AG20443 (cell line): ENCODE results near the gene PIR.
A peak's percentile ranks its signal among the peaks of the same experiment; 100 is the strongest.

ENCODE experiments used
- DNase-seq: peaks from one replicate; pipeline ENCODE4 v3.0.0; 2012; ENCODE audit warnings: low spot score, mixed read lengths

Gene PIR

GRCh38 chrX:15418041-15418706 is 75.0 kb downstream of the PIR start:
- DNase-seq: peak; percentile 21

GRCh38 chrX:15416133-15416993 is 76.8 kb downstream of the PIR start:
- DNase-seq: no peak

DNA sequence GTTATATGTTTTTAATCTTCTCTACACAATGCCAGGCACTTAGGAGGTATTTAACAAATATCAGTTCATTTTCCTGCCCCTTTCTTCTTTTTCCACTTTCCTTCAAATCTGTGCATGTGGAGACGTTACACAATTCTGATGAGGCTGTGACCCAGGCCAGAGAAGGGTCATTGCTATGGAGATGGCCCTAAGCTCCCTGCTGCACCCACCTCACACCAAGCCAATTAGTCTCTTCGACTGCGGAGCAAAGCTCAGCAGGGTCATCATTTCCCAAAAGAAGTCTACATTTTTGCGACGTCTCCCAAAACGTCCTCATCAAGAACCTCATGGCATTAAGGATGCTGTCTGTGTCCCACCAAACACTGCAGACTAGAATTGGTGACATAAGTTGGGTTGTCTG is 80.0 kb downstream of the PIR start:
- DNase-seq: no peak

DNA sequence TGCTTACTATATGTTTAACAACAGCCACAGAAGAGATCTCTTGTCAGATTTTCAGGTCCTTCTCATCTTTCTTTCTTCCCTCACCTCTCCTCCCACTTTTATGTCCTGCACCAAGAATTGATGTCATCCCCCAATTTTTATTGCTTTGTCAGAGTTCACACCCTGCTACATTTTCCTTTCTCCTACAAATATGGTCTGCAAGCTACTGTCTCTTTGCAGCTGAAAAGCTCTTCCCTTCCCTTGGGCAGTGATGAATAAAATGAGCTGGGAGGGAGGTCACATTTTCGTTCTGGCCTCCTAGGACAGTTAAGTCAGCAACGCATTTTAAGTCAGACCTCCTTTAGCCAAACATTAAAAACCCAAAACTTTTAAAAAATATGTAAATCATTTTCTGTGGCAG is 82.2 kb downstream of the PIR start:
- DNase-seq: no peak

DNA sequence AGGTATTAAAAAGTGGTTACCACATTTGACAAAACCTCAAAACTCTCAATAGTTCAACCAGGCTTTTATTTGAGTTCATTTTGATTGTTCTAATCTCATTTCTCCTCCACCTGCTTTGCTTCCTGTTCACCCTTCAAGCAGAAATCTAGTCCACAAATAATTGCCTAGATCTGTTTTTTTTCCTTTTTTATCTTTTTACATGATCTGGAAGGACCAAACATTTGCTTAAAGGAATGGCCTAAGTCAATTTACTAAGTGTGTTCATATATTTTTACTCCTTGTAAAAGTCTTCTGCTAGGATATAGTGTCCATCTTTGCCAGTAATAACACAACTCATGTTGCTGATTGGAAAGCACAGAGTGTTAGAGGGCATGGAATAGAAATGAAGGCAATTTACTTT is 82.7 kb downstream of the PIR start:
- no peak for DNase-seq

- peak; percentile 21 for DNase-seq
Measured at GRCh38 chrX:15405846-15406245, 87.3 kb downstream of the PIR start.

GRCh38 chrX:15404401-15405096 is 88.6 kb downstream of the PIR start:
- peak; percentile 47 for DNase-seq

DNA sequence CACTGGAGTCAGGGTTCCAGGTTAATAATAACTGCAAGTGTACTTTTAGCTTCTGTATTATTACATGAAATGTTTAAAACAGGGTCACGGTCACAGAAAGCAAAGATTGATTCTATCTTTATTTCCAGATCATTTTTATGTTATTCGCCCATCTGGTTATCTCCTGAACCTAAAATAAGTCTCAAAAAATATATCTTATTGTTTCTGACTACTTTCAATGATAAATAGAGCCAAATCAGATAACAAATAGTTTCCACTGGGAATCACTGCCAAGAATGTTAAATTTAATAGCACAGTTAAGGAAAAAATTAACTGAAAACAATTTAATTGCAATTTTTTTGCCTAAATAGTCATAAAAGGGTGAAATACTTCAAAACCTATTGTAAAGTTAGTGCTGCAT is 91.8 kb downstream of the PIR start:
- DNase-seq: no peak

DNA sequence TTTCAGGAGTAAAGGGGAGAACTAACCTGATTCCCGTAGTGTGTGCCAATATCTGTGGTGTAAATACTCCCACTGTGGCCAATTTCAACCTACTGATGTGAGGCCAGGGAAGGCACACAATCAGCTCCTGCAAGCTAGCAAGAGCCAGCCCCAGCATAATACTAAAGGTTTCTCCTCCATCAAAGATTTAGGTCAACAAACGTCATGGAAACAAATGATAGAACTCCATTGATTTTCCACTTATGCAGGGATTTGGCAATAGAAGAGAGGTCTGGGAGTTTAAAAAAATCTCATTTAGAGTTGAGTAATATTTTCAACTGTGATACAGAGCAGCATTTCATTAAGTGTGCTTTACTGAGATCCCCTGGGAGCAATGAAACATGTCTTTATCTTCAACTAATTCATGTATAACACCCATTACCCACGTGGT is 93.2 kb downstream of the PIR start:
- no peak for DNase-seq

DNA sequence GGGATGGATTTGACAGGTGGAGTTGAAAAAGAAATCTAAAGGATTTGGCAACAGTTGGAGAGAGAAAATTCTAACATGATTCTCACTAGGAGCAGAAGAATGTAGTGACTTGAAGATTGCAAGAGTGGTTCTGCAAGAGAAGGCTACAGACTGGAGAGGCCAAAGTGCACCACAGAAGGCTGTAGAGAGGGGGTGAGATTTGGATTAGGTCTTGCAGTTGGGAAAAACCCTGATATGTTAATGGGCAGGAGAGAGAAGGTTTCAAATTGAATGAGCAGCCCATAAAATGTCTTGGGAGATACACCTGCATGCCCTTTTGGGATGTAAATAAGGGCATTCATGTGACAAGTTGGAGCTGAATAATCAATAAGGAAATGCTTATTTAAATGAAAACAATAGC is 94.3 kb downstream of the PIR start:
- DNase-seq: no peak

- no peak for DNase-seq
Measured at GRCh38 chrX:15395789-15396188, 97.3 kb downstream of the PIR start.

DNA sequence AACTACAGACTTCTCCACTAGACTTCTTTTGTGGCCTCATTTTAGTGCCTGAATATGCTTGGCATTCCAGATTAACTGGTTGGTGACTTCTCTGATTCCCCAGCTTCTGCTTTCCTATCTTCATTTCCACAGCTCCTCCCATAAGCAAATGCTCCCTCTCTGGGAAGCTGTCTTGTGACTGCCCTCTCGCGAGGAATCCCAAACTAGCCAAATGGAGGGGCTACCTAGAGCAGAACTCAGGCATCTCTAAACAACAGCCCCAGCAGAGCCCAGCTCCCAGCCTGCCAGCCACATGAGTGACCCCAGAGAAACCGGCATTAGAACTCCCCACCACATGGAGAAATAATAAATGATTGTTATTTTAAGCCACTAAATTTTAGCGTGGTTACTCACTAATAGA is 101.3 kb downstream of the PIR start:
- no peak for DNase-seq

- DNase-seq: peak; percentile 14
Measured at GRCh38 chrX:15384304-15384703, 108.8 kb downstream of the PIR start, which contains the start of gene VEGFD. Gene VEGFD (minus strand): TSS chrX:15384413. CDS start chrX:15383946, 467 bp downstream.

GRCh38 chrX:15382813-15383212 is 110.3 kb downstream of the PIR start:
- DNase-seq: no peak

- peak; percentile 18 for DNase-seq
Measured at GRCh38 chrX:15376956-15377355, 116.2 kb downstream of the PIR start.

- no peak for DNase-seq
Measured at GRCh38 chrX:15373976-15374375, 119.2 kb downstream of the PIR start.

DNA sequence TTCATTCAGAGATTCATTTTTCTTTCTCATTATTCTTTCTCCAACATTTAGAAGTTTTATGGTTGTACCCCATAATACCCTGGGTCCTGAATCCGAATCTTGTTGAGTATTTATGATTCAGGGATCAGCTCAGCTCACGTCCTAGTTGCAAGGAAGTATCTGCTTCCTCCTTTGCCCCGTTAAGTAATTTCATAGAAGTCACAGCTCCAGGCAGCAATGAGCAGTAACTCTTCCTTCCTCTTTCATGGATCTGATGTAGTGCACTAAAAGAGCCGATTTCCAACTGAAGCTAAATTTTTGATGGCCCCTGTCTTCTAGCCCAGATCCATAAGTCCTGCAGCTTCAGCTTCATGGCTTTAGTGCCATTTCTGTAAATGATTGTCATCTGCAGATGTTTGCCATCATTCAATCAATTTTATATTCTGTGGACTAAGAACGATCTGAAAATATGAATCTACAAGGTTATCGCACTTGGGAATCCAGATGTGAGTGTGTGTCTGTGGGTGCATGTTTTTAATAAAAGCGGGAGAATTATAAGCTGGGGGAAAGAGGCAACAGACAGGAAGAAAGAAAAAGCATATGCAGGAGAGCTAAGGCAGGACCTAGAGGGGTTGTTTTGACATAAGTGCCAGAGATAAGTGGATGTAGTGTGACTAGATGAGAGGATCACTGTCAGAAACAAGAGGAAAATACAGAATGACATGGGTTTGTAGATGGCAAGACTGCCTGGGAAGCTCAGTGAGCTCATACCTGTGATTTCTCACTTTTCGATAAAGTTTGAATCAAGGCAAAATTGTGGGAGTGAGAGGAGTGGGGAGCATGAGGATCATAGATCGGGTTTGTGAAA is 126.4 kb downstream of the PIR start:
- no peak for DNase-seq

GRCh38 chrX:15359701-15360100 is 133.4 kb downstream of the PIR start:
- DNase-seq: no peak

DNA sequence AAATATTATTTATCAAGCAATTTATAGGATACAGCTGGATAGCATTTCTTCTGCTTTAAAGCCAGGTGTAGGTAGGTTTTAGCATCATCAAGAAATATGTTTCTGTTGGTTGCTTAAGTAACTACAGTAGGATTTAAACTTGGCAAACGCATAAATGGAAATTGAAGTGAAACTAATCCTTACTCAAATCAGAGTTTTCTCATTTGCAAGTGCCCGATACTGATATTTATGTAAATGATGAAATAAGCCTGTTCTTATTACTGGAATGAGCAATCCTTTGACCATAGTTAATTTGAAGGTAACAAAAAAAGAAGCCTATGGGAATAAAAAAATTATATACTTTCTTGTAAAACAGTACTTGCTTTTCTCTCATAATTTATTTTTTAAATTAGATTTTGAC is 134.6 kb downstream of the PIR start:
- no peak for DNase-seq

DNA sequence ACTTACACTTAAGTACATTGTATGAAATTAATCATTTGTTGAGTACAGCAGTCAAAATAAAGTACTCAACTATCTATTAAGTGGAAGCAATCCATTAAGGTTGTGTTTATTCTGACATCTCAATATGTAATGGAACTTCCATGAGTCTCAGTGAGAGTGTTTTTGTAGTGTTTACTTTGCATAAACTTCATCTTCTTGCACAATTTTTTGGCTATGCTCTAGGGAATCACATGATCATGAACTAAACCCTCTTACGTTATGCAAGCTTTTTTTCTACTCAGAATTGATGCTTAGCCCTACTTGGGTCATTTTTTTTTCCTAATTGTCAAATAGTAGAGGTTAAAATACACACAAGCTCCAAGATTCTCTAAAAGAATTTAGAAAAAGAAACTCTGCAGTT is 136.7 kb downstream of the PIR start:
- DNase-seq: peak; percentile 20

DNA sequence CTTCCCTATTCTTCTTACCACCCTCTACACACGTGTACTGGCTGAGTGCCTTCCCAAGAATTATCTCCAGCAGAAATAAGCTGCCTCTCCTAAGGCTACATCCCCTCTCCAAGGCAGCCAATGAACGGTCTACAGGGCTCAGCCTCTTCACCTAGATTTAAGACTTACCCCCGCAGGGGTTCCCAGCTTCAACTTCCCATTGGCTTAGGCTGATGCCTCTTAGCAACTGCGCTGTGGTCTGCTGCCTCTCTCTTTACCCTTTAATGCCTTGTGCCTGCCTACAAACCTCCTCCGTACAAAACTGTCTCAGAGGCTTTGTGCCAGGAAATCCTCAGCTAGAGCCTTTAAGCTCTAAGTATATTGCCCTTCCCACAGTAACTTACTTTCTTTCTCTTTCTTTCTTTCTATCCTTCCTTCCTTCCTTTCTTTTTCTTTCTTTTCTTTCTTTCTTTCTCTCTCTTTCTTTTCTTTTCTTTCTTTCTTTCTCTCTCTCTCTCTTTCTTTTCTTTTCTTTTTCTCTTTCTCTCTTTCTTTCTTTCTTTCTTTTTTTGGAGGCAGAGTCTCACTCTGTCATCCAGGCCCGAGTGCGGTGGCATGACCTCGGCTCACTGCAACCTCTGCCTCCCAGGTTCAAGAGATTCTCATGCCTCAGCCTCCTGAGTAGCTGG is 142.7 kb downstream of the PIR start:
- DNase-seq: no peak
